GM18907 (cell line): ENCODE results near the gene LOXL3.

Source experiments
- ATAC-seq: cut with Tn5 transposase; IDR thresholded peaks from one replicate; pipeline ENCODE4 v1.9.1; 2021; ENCODE audit warnings: mild to moderate bottlenecking, moderate library complexity; ENCODE audit not compliant: unreplicated experiment

LOXL3 gene

GRCh38 chr2:74529357-74530238 lies 24.1 kb downstream of the LOXL3 start, which contains the start of the genes AUP1 and HTRA2:
AUP1 (minus strand) TSS chr2:74529706; CDS start chr2:74529629, 77 bp downstream.
HTRA2 (plus strand) TSS chr2:74529933; CDS start chr2:74530007, 74 bp downstream.
- peak; percentile 79 for ATAC-seq

- ATAC-seq = peak; percentile 14
These were observed 25.0 kb downstream of the LOXL3 start for GRCh38 chr2:74528600-74529356.

DNA sequence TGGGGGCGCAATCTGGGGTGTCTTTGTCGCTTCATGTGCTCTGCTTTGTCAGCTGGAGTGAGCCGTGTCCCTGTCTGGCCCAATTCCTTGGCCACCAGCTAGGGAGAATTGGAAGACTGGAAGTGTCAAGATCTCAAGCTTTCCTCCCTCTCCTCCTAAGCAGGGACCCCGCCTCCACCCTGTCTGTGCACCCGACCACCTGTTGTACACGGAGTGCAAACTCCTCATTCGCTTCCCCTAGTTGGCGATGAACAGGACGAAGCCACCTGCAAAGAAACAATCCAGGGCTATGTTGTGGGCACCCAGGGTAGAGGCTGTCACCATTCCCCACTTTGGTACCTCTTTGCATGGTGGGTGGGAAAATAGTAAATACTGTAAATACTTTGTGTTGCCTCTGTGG lies 26.0 kb downstream of the LOXL3 start:
- no peak for ATAC-seq

- ATAC-seq = no peak
These were observed 27.0 kb downstream of the LOXL3 start for GRCh38 chr2:74526649-74527230.

DNA sequence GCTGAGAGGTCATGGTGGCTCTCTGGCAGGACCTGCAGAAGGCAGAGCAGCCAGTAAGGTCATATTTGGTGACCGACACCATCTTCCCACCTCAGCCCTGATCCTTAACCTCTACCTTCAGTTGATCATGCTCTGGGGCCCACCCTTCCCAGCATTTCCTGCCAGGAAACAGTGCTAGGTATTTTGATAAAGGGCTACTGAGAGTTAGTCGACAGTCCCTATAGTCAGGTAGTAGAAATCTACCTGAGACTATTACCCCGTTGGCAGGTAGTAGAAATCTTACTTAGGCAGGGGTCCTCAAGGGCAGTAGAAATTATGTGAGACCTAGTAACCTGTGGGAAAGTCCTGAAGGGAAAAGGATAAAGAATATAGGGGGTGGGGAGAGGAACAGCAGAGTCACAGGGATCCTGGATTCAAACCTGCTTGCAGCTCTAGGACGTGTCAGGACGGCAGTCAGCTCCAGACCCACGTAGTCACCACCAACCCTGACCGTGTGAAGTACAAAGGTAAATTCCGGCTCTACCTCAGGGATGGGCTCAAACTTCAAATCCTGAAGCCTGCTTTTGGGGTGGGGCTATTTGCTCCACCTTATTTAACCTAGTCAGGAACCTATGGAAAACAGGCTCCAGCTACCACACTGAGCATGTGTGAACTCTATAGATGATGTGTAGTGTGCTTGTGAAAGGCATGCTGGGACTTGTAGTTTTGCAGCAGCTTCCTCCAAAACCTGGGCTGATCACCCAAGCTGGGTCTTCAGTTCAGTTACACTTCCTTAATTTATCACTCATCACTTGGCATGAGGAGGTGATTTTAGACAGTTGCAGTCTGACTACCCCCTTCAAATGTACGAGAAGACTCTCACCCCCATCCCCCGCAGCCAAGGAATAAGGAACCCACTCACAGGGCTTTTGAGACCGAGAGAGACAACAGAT lies 27.8 kb downstream of the LOXL3 start, which contains the start of gene DQX1:
Gene DQX1, minus strand, starts transcription at position 515 of the 932 bp plus-strand sequence. Its CDS starts 502 bp downstream, at position 13.
- no peak for ATAC-seq

GRCh38 chr2:74524955-74525716 lies 28.6 kb downstream of the LOXL3 start:
- ATAC-seq = no peak

DNA sequence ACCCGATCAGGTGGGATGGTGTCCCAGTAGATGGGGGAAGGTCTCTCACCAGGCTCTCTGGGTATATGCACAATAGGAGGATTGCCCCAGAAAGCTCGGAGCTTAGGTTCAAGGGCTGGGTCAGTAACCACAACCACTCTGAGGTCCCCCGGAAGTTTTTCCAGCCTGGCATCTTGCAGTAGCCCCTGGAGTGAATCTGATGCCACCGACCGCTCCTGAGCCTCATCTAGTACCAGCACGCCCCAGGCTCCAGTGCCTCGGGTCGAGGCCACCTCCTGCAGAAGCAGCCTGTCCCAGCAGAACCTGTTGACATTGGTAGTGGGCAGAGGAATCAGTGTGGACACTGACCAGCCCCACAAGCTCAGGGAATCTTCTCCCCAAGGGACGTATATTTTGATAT lies 29.7 kb downstream of the LOXL3 start:
- no peak for ATAC-seq

DNA sequence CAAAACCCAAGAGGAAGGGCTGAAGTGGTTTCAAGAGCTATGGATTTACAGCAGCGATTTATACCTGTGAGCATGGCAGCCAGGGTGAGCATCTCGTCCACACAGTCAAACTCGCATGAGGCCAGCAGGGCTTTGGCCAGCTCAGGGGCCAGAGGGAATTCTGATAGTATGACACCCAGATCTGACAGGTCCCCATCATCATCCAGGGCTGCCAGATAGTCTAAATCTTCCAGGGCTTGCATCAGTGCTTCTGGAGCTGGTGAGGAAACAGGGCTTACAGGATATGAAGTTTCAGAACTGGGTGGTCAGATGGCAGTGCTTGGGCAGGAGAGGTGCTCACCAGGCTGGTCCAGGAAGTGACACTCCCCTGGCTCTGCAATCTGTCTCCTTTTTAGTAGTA lies 31.2 kb downstream of the LOXL3 start:
- no peak for ATAC-seq

- ATAC-seq = no peak
These were observed 37.1 kb downstream of the LOXL3 start for GRCh38 chr2:74516650-74517049.

GRCh38 chr2:74515981-74516633 lies 37.6 kb downstream of the LOXL3 start:
- ATAC-seq = peak; percentile 64

DNA sequence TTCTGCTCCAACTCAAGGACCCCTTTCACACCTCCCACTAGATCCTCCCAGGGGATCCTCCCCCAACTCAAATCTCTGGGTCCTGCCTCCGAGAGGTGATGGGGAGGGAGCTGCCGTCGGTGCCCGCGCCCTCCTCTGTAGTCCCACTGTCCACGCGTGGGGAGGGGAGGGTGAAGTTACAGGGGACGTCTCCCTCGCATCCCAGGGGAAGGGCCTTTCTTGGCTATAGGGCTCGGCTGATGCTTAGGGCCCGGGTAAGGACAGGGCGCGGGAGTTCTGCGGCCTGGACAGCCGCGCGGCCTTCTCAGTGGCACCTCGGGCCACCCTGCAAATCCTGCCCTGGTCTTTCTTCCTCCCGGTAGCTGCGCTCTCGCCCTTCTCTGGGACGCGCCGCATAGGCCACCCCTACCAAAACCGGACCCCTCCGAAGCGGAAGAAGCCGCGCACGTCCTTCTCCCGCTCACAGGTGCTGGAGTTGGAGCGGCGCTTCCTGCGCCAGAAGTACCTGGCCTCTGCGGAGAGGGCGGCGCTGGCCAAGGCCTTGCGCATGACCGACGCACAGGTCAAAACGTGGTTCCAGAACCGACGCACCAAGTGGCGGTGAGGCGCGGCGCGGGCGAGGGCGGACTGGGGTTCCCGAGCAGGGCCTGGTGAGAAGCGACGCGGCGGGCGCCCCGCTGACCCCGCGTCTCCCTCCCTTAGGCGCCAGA lies 38.3 kb downstream of the LOXL3 start:
- ATAC-seq = peak; percentile 14

GRCh38 chr2:74514368-74515270 lies 39.1 kb downstream of the LOXL3 start, which contains the start of gene TLX2:
TLX2 (plus strand) TSS chr2:74514450; CDS start chr2:74514807, 357 bp downstream.
- no peak for ATAC-seq

DNA sequence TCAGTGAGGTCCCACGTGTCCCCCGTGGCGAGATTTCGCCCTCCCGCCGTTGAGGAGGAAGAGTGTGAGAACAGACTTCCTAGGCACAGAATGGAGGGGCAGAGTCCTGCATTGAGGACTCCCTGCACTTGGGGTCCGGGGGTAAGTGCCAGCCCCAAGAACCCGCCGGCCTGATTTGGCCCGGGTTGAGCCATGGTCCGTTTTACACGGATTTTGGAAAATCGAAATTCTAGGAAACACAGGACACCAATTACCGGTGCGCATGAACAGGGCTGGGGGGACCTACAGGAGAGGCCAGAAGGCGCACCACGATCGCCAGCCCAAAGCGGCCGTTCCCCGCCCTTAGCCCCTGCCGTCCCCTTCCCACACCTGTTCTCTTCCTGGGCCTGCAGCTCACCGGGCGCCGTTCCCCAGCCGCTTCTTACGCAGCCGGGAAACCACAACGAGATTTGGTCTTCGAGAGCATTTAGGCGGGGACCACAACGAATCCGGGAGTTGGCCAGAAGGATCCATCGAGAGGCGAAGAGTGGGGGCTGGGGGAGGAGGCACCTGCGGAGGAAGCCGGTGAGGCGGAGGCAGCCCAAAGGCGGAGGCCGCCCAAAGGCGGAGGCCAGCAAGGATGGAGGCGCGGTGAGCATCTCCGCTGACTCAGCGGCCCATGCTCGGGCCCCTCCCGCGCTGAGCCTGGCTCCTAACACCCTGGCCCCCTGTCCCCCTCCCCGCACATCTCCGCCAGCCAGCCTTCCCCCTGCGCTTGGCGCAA lies 40.0 kb downstream of the LOXL3 start:
- no peak for ATAC-seq

GRCh38 chr2:74512744-74513604 lies 40.8 kb downstream of the LOXL3 start:
- ATAC-seq = no peak
